ENCODE measurements around the gene LRRC8C. TPM values are rescaled to one million over a fixed set of nuclear protein-coding genes. Genes with fewer than 3 reads are reported as not detected.

The LRRC8C gene
- total RNA-seq, 2 donors from 2014 or later = 27.0 to 31.7 TPM

DNA sequence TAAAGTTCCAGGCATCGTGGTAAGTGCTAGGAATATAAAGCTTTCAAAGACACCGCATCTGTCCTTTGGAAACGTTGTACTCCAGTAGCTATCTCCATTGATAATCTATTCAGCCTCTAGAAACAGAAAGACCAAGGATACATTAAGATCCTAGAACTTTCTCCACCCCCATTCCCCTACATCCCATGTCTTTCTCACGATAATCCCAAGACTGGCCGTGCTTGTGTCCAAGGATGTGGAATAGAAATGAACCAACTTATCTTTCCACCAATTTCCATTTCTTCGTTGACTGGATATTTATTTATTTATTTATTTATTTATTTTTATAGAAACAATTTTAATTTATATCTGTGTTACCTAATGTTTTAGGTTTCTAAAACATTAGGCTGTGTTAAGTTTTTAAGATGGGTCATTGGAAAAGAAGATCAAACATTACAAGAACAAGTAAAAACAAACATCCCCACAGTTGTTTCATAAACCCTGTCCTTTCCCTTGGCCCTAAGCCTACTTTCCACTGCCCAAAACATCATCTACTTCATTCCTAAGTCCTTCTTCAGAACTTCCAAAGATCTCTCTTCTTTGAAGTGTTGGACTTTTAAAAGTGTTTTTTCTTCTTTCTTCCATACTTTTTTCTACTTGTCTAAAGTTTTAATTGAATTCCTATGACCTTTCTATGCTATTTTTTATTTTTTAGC lies 39.7 kb downstream of the LRRC8C start:
- Mint-ChIP-seq H3K36me3 (peaks cover 0 to 28% of the 10 kb centered on the region in 2 donors), H3K27ac (peak overlapping the region; percentile 88 to 94)

GRCh38 chr1:89673251-89673650 lies 40.3 kb downstream of the LRRC8C start:
- Mint-ChIP-seq H3K27ac (peak overlapping the region; percentile 88 to 94), H3K36me3 (peaks cover 0 to 29% of the 10 kb centered on the region in 2 donors), H3K9me3 (peaks cover 6 to 7% of the 10 kb centered on the region in 2 donors)
- DNase-seq (ENCODE audit: low spot score in 2 of 2) (no peak), ATAC-seq (no peak)

More for the DNA sequence above, 39.7 kb downstream of the LRRC8C start:
- H3K9me3 Mint-ChIP-seq = peaks cover 6 to 7% of the 10 kb centered on the region in 2 donors
- no peak for DNase-seq (ENCODE audit: low spot score in 2 of 2)
- ATAC-seq = no peak

DNA sequence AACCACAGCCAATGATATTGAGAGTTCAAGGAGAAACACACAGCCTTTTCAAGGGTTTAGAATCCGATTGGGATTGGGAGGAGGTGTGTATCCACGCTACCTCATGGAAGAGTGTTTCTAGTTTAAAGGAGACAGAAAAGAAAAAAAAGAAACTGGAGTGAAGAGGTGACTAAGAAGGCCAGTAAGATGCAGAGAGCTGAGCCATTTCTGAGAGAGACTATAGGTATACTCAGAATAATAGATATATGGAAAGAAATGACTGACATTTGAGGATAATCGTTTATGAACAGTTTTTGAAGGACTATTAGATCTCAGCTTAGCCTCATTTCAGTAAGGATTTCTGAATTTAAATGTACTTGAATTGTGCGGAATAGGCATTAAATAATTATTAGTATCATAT lies 42.8 kb downstream of the LRRC8C start:
- H3K36me3 Mint-ChIP-seq = peaks cover 16 to 54% of the 10 kb centered on the region in 2 donors
- DNase-seq (ENCODE audit: low spot score in 2 of 2) (no peak), ATAC-seq (peak; percentile 66 to 82)
- H3K27ac Mint-ChIP-seq = peak overlapping the region; percentile 22 to 55
- peaks cover 14 to 17% of the 10 kb centered on the region in 2 donors for H3K9me3 Mint-ChIP-seq

- ATAC-seq = no peak
- H3K36me3 Mint-ChIP-seq = peaks cover 30 to 58% of the 10 kb centered on the region in 2 donors
Observed at GRCh38 chr1:89681045-89681729, 48.3 kb downstream of the LRRC8C start.

GRCh38 chr1:89682611-89683010 lies 49.7 kb downstream of the LRRC8C start:
- H3K36me3 Mint-ChIP-seq = peaks cover 40 to 72% of the 10 kb centered on the region in 2 donors

More at GRCh38 chr1:89681045-89681729, 48.3 kb downstream of the LRRC8C start:
- DNase-seq (ENCODE audit: low spot score in 2 of 2) = no peak
- peaks cover 7 to 22% of the 10 kb centered on the region in 2 donors for H3K9me3 Mint-ChIP-seq
- peak overlapping the region; percentile 22 to 71 for H3K27ac Mint-ChIP-seq

GRCh38 chr1:89685461-89685860 lies 52.5 kb downstream of the LRRC8C start:
- ATAC-seq (no peak), DNase-seq (ENCODE audit: low spot score in 2 of 2) (no peak)
- peaks cover 46 to 64% of the 10 kb centered on the region in 2 donors for H3K36me3 Mint-ChIP-seq
- H3K27ac Mint-ChIP-seq = peak overlapping the region; percentile 3 to 93
- peaks cover 12 to 24% of the 10 kb centered on the region in 2 donors for H3K9me3 Mint-ChIP-seq

More at GRCh38 chr1:89682611-89683010, 49.7 kb downstream of the LRRC8C start:
- H3K9me3 Mint-ChIP-seq = peaks cover 12 to 29% of the 10 kb centered on the region in 2 donors
- no peak for ATAC-seq
- no peak for DNase-seq (ENCODE audit: low spot score in 2 of 2)
- no peak overlapping the region for H3K27ac Mint-ChIP-seq

DNA sequence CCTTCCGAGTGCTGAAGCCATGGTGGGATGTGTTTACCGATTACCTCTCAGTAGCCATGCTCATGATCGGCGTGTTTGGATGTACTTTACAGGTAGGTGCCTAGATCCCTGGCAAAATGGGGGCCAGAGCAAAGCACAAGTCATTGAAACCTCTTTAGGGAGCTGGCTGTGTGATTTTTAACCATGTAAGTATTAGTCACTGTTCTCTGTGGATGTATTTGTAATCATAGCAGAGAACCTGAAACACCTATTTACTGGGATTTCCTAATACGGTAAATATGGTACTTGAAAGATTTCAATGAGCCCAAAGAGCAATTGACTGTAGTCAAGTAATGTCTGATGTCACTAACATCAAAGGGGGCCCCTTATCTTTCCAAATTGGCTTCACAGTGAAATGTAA lies 53.6 kb downstream of the LRRC8C start:
- ATAC-seq = peak; percentile 15 to 68
- peaks cover 41 to 53% of the 10 kb centered on the region in 2 donors for H3K36me3 Mint-ChIP-seq

GRCh38 chr1:89687254-89687653 lies 54.3 kb downstream of the LRRC8C start:
- DNase-seq (ENCODE audit: low spot score in 2 of 2) (no peak), ATAC-seq (peak; percentile 43 to 63)
- Mint-ChIP-seq H3K27ac (peak overlapping the region; percentile 30 to 93), H3K9me3 (peaks cover 12 to 18% of the 10 kb centered on the region in 2 donors), H3K36me3 (peaks cover 41 to 52% of the 10 kb centered on the region in 2 donors)

More for the DNA sequence above, 53.6 kb downstream of the LRRC8C start:
- DNase-seq (ENCODE audit: low spot score in 2 of 2) = no peak
- peak overlapping the region; percentile 3 to 93 for H3K27ac Mint-ChIP-seq
- H3K9me3 Mint-ChIP-seq = peaks cover 12 to 18% of the 10 kb centered on the region in 2 donors

DNA sequence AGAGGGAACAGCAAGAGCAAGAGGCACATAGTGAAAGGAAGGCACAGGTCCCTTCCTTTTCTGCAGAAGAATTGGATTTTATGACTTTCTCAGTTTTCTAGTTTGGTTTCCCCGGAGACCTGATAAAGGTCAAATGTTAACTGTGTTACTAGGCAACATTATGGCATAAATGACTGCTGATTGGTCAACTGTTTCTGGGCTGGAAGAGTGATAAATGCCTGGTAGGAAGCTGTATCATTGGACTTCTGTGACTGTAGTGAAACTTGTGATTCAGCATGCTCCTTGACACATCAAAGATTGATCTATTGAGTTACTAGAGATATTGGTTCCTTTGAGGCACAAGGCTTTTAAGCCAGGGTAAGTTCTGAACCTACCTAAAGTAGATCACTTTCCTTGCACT lies 55.7 kb downstream of the LRRC8C start:
- no peak for DNase-seq (ENCODE audit: low spot score in 2 of 2)
- peak; percentile 79 to 89 for ATAC-seq
- Mint-ChIP-seq H3K9me3 (peaks cover 12 to 18% of the 10 kb centered on the region in 2 donors), H3K27ac (peak overlapping the region; percentile 93 to 94), H3K36me3 (peaks cover 41 to 59% of the 10 kb centered on the region in 2 donors)

DNA sequence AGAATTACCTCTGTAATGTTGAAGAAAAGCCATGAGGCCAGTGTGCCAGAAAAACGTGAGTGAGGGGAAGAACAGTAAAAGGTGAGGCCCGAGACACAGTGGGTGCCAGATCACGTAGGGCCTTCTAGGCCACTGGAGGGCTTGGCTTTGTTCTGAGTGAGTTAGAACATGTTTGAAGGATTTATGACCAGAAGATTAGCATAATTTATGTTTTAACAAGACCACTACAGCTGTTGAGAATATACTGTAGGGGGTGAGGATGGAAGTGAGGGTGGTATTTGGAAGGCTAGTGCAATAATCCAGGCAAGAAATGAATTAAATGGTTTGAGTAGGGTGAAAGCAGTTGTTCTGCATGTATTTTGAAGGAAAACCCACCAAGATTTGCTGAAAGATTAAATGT lies 56.3 kb downstream of the LRRC8C start:
- no peak for DNase-seq (ENCODE audit: low spot score in 2 of 2)
- ATAC-seq = no peak
- Mint-ChIP-seq H3K9me3 (peaks cover 12 to 18% of the 10 kb centered on the region in 2 donors), H3K27ac (peak overlapping the region; percentile 93 to 94), H3K36me3 (peaks cover 40 to 57% of the 10 kb centered on the region in 2 donors)

GRCh38 chr1:89690595-89690994 lies 57.7 kb downstream of the LRRC8C start:
- ATAC-seq (no peak), DNase-seq (ENCODE audit: low spot score in 2 of 2) (no peak)
- Mint-ChIP-seq H3K27ac (peak overlapping the region in 1 of 2 donors; percentile 17), H3K36me3 (peaks cover 35 to 46% of the 10 kb centered on the region in 2 donors), H3K9me3 (peaks cover 12 to 14% of the 10 kb centered on the region in 2 donors)

DNA sequence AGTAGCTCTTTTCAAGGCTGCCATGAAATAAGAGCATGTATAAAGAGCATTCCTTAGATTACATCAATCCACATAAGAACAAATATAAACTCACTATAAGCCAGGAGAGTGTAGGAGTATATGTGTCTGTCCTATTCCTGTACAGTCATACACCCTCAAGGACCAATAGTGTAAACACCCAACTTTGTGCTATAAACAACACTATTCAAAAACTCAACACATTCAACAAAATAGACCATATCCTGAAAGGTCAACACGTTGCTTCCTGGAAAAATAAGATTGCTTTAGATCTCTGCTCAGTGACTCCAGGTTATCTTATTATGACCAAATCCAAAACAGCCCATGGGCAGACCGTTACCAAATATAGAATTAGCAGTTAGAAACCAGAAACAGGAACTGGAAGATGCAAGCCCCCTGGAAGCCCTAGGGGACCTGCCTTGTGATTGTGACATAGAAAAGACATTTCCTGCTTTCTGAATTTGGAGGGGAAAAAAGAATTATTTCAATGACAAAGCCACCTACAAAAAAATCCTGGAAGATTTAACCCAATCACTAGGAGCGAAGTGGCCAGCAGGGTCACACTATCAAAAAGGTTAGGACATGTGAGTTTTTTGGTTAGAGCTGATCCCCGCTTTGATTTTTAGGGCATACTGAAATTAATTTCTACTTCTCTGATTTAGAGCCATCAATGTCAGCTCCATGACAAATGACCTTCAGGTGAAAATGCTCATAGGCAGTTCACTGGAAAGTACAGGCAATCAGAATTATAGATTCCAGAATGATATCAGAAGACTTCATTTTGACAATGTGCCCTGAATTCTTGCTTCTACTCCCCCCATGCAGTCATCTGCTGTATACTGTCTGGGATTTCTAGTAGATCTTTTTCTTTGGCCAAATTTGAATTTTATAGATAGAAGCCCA lies 59.9 kb downstream of the LRRC8C start:
- ATAC-seq = peak; percentile 14 to 23
- H3K27ac Mint-ChIP-seq = peak overlapping the region; percentile 2 to 44

DNA sequence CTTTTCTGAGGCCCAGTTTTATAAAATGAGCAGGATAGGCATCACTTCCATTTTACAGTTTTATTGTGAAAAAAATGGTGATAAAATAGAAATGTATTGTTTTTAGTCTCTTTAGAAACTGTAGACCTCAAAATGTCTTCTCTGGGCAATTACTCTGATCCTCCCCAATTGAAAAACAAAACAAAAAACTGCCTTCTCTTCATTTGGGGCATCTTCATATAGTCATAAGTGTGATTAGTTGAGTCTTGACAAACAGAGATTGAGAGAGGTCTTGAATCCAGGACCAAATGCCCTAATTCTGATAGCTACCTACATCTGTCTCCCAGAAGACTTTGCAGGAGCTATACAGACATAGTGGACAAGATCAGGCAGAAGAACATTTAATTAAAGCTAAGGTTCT lies 62.9 kb downstream of the LRRC8C start:
- ATAC-seq = peak in 1 of 2 donors; percentile 47
- no peak for DNase-seq (ENCODE audit: low spot score in 2 of 2)
- Mint-ChIP-seq H3K9me3 (no peaks in the 10 kb centered on the region), H3K27ac (peak overlapping the region; percentile 78 to 90), H3K36me3 (peaks cover 24 to 36% of the 10 kb centered on the region in 2 donors)

More for the DNA sequence above, 59.9 kb downstream of the LRRC8C start:
- peaks cover 7% of the 10 kb centered on the region in 2 donors for H3K9me3 Mint-ChIP-seq
- H3K36me3 Mint-ChIP-seq = peaks cover 20 to 26% of the 10 kb centered on the region in 2 donors
- DNase-seq (ENCODE audit: low spot score in 2 of 2) = no peak

- peaks cover 34 to 49% of the 10 kb centered on the region in 2 donors for H3K36me3 Mint-ChIP-seq
Observed at GRCh38 chr1:89697383-89697782, 64.5 kb downstream of the LRRC8C start.

DNA sequence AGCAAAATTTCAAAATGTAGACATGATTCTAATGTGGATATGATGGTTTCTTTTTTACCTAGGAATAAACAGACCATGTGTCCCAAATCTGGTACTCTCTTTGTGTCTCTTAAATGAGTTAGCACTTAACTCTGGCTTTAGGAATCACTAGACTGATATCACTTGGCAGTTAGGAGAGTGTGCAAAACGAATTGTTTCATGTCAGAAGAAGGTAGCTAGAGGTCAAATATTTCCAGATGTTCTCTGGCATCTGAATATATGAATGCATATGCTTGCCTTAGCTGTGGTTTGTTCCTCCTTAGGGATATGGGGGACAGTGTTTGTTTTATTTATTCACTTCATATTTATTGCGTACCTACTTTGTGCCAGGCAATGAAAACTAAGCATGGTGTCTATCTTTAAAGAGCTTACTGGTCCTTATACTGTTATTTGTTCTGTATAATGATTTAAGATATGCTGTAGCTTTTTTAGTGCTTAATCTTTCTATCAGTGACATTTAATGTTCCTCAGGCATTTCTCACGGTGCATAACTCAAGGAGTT lies 65.2 kb downstream of the LRRC8C start:
- ATAC-seq (no peak), DNase-seq (ENCODE audit: low spot score in 2 of 2) (no peak)
- Mint-ChIP-seq H3K36me3 (peaks cover 41 to 49% of the 10 kb centered on the region in 2 donors), H3K9me3 (peaks cover 0 to 3% of the 10 kb centered on the region in 2 donors), H3K27ac (peak overlapping the region in 1 of 2 donors; percentile 82)

More at GRCh38 chr1:89697383-89697782, 64.5 kb downstream of the LRRC8C start:
- DNase-seq (ENCODE audit: low spot score in 2 of 2) (no peak), ATAC-seq (no peak)
- Mint-ChIP-seq H3K27ac (peak overlapping the region in 1 of 2 donors; percentile 82), H3K9me3 (no peaks in the 10 kb centered on the region)

- ATAC-seq (no peak), DNase-seq (ENCODE audit: low spot score in 2 of 2) (no peak)
- Mint-ChIP-seq H3K36me3 (peaks cover 41 to 52% of the 10 kb centered on the region in 2 donors), H3K27ac (peak overlapping the region; percentile 82 to 92), H3K9me3 (peaks cover 0 to 3% of the 10 kb centered on the region in 2 donors)
Observed at GRCh38 chr1:89698624-89699023, 65.7 kb downstream of the LRRC8C start.

Data from activated naive CD4-positive, alpha-beta T cell treated with anti-CD3 and anti-CD28 coated beads, Interleukin-2, amount 50 U/mL, for 72 hours (primary cell).